BLaER1 treated with 17β-estradiol and CSF1 and Interleukin-3, amounts not matched to agents 10 nM and 100 nM (cell line): ENCODE data around the gene IL1RAPL2.
"Not testable (repeated sequence)": the region's sequence is repeated elsewhere in the genome, so short reads cannot be mapped to it uniquely, and the experiment has no call there.

ENCODE experiments used
- H3K27ac ChIP-seq, 11 experiments: shearing (Covaris generic); formaldehyde crosslinking; 2 replicates each; pipeline ENCODE4 v1.8.1; 2022
- H3K27me3 ChIP-seq, 11 experiments: shearing (Covaris generic); formaldehyde crosslinking; 2 replicates each; pipeline ENCODE4 v1.8.1; 2022
- H3K36me3 ChIP-seq, 11 experiments: shearing (Covaris generic); formaldehyde crosslinking; 2 replicates each; pipeline ENCODE4 v1.8.1; 2022
- H3K4me1 ChIP-seq, 10 experiments: shearing (Covaris generic); formaldehyde crosslinking; 2 replicates each; pipeline ENCODE4 v1.8.1; 2022
- H3K4me2 ChIP-seq, 11 experiments: shearing (Covaris generic); formaldehyde crosslinking; 2 replicates each; pipeline ENCODE4 v1.8.1; 2022
- H3K4me3 ChIP-seq, 10 experiments: shearing (Covaris generic); formaldehyde crosslinking; 2 replicates each; pipeline ENCODE4 v1.8.1; 2022
- H3K9ac ChIP-seq, 11 experiments: shearing (Covaris generic); formaldehyde crosslinking; 2 replicates each; pipeline ENCODE4 v1.8.1; 2022
- H3K9me3 ChIP-seq, 11 experiments: shearing (Covaris generic); formaldehyde crosslinking; replicated peaks in 1 of 11; 2 replicates each; pipeline ENCODE4 v1.8.1; 2022
- H4K20me1 ChIP-seq, 11 experiments: shearing (Covaris generic); formaldehyde crosslinking; 2 replicates each; pipeline ENCODE4 v1.8.1; 2022
- Cebpa-rat ChIP-seq, 11 experiments: shearing (Covaris generic); IDR thresholded peaks; 2 replicates each; pipeline ENCODE4 v1.8.1; 2022

IL1RAPL2 gene

GRCh38 chrX:105650986-105651385 is 1085.0 kb downstream of the IL1RAPL2 start:
- no peak for TF ChIP-seq Cebpa-rat (IDR thresholded peaks at IDR 0.05)
- Histone ChIP-seq H3K4me3 (no peak overlapping the region), H4K20me1 (no peaks in the 10 kb centered on the region), H3K9me3 (no peaks in the 10 kb centered on the region), H3K27me3 (peaks cover 0 to 30% (median 11%) of the 10 kb centered on the region in 11 experiments; a peak in 13 of 22 replicates), H3K9ac (no peak overlapping the region), H3K36me3 (no peaks in the 10 kb centered on the region), H3K4me1 (no peaks in the 10 kb centered on the region), H3K4me2 (no peak overlapping the region), H3K27ac (no peak overlapping the region)

- Histone ChIP-seq H4K20me1 (no peaks in the 10 kb centered on the region), H3K27me3 (peaks cover 0 to 18% (median 11%) of the 10 kb centered on the region in 11 experiments; a peak in 12 of 22 replicates), H3K4me1 (no peaks in the 10 kb centered on the region), H3K27ac (no peak overlapping the region), H3K4me2 (no peak overlapping the region), H3K4me3 (no peak overlapping the region), H3K36me3 (no peaks in the 10 kb centered on the region), H3K9ac (no peak overlapping the region), H3K9me3 (no peaks in the 10 kb centered on the region)
- TF ChIP-seq Cebpa-rat (IDR thresholded peaks at IDR 0.05) = no peak
Measured at GRCh38 chrX:105653891-105654290, 1087.9 kb downstream of the IL1RAPL2 start.

- Histone ChIP-seq H4K20me1 (no peaks in the 10 kb centered on the region), H3K4me2 (no peak overlapping the region), H3K27me3 (peaks cover 0 to 13% (median 0%) of the 10 kb centered on the region in 11 experiments; a peak in 5 of 22 replicates), H3K9ac (no peak overlapping the region), H3K9me3 (no peaks in the 10 kb centered on the region), H3K36me3 (no peaks in the 10 kb centered on the region), H3K4me3 (no peak overlapping the region), H3K27ac (no peak overlapping the region), H3K4me1 (no peaks in the 10 kb centered on the region)
- no peak for TF ChIP-seq Cebpa-rat (IDR thresholded peaks at IDR 0.05)
Measured at GRCh38 chrX:105658136-105658535, 1092.1 kb downstream of the IL1RAPL2 start.

- peaks cover 0 to 16% (median 0%) of the 10 kb centered on the region in 11 experiments; a peak in 3 of 22 replicates for H3K27me3 ChIP-seq
- H3K4me2 ChIP-seq = no peak overlapping the region
- H3K9me3 ChIP-seq = no peaks in the 10 kb centered on the region
- H3K27ac ChIP-seq = no peak overlapping the region
- H3K9ac ChIP-seq = no peak overlapping the region
- H4K20me1 ChIP-seq = no peaks in the 10 kb centered on the region
- H3K36me3 ChIP-seq = no peaks in the 10 kb centered on the region
- no peak overlapping the region for H3K4me3 ChIP-seq
- TF ChIP-seq Cebpa-rat (IDR thresholded peaks at IDR 0.05) = no peak
- H3K4me1 ChIP-seq = no peaks in the 10 kb centered on the region
Measured at GRCh38 chrX:105662248-105662647, 1096.2 kb downstream of the IL1RAPL2 start.

GRCh38 chrX:105664243-105664642 is 1098.2 kb downstream of the IL1RAPL2 start:
- H3K36me3 ChIP-seq = no peaks in the 10 kb centered on the region
- no peak for TF ChIP-seq Cebpa-rat (IDR thresholded peaks at IDR 0.05)
- no peaks in the 10 kb centered on the region for H4K20me1 ChIP-seq
- peaks cover 0 to 16% (median 0%) of the 10 kb centered on the region in 11 experiments; a peak in 3 of 22 replicates for H3K27me3 ChIP-seq
- H3K4me1 ChIP-seq = no peaks in the 10 kb centered on the region
- H3K4me2 ChIP-seq = no peak overlapping the region
- H3K9ac ChIP-seq = no peak overlapping the region
- no peaks in the 10 kb centered on the region for H3K9me3 ChIP-seq
- H3K4me3 ChIP-seq = no peak overlapping the region
- no peak overlapping the region for H3K27ac ChIP-seq

- not testable (repeated sequence) for H3K27ac ChIP-seq, H3K9ac ChIP-seq, H4K20me1 ChIP-seq, H3K4me3 ChIP-seq, H3K4me1 ChIP-seq, H3K4me2 ChIP-seq, H3K36me3 ChIP-seq, H3K9me3 ChIP-seq
- H3K27me3 ChIP-seq = peaks cover 0 to 39% (median 29%) of the 10 kb centered on the region in 11 experiments; a peak in 16 of 22 replicates
Measured at GRCh38 chrX:105684288-105684687, 1118.3 kb downstream of the IL1RAPL2 start.

- Histone ChIP-seq H3K4me2 (no peak overlapping the region), H3K27ac (no peak overlapping the region)
Measured at GRCh38 chrX:105694839-105695238, 1128.8 kb downstream of the IL1RAPL2 start.

GRCh38 chrX:105695451-105695850 is 1129.5 kb downstream of the IL1RAPL2 start:
- TF ChIP-seq Cebpa-rat (IDR thresholded peaks at IDR 0.05) = no peak
- Histone ChIP-seq H3K4me3 (no peak overlapping the region), H3K9ac (no peak overlapping the region), H3K27ac (no peak overlapping the region), H3K4me1 (peaks cover 0 to 10% (median 8%) of the 10 kb centered on the region in 10 experiments; a peak in 9 of 20 replicates), H3K27me3 (peaks cover 0 to 26% (median 20%) of the 10 kb centered on the region in 11 experiments; a peak in 17 of 22 replicates), H3K4me2 (no peak overlapping the region), H4K20me1 (no peaks in the 10 kb centered on the region), H3K36me3 (no peaks in the 10 kb centered on the region), H3K9me3 (no peaks in the 10 kb centered on the region; a peak in 1 of 22 replicates)

More at GRCh38 chrX:105694839-105695238, 1128.8 kb downstream of the IL1RAPL2 start:
- H4K20me1 ChIP-seq = no peaks in the 10 kb centered on the region
- no peaks in the 10 kb centered on the region; a peak in 1 of 22 replicates for H3K9me3 ChIP-seq
- peaks cover 0 to 20% (median 15%) of the 10 kb centered on the region in 11 experiments; a peak in 17 of 22 replicates for H3K27me3 ChIP-seq
- peaks cover 0 to 10% (median 8%) of the 10 kb centered on the region in 10 experiments; a peak in 9 of 20 replicates for H3K4me1 ChIP-seq
- no peak for TF ChIP-seq Cebpa-rat (IDR thresholded peaks at IDR 0.05)
- no peak overlapping the region for H3K9ac ChIP-seq
- H3K4me3 ChIP-seq = no peak overlapping the region
- H3K36me3 ChIP-seq = no peaks in the 10 kb centered on the region

- Histone ChIP-seq H3K4me2 (peak overlapping the region in 9 of 11 experiments; percentile 6 to 49 (median 17); a peak in 10 of 22 replicates), H4K20me1 (no peaks in the 10 kb centered on the region), H3K9ac (no peak overlapping the region), H3K4me3 (no peak overlapping the region), H3K4me1 (peaks cover 0 to 10% (median 8%) of the 10 kb centered on the region in 10 experiments; a peak in 9 of 20 replicates), H3K9me3 (no peaks in the 10 kb centered on the region; a peak in 1 of 22 replicates), H3K27me3 (peaks cover 0 to 35% (median 23%) of the 10 kb centered on the region in 11 experiments; a peak in 18 of 22 replicates), H3K36me3 (no peaks in the 10 kb centered on the region), H3K27ac (no peak overlapping the region)
- no peak for TF ChIP-seq Cebpa-rat (IDR thresholded peaks at IDR 0.05)
Measured at GRCh38 chrX:105696870-105697269, 1130.9 kb downstream of the IL1RAPL2 start.
